Fibroblast of skin of scalp (primary cell): ENCODE measurements around the gene IL17RD.

Experiments
- DNase-seq: peaks from one replicate; pipeline ENCODE4 v3.0.0-alpha.2; 2013

The IL17RD gene

DNA sequence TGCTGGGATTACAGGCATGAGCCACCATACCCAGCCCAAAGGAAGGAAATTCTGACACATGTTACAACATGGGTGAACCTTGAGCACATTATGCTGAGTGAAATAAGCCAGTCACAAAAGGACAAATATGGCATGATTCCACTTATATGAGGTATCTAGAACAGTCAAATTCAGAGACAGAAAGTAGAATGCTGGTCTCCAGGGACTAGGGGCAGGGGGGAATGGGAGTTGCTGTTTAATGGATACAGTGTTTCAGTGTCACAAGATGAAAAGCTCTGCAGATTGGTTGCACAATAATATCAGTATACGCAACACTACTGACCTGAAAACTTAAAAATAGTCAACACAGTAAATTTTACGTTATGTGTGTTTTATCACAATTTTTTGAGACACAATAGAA is 100.6 kb downstream of the IL17RD start:
- no peak for DNase-seq

DNA sequence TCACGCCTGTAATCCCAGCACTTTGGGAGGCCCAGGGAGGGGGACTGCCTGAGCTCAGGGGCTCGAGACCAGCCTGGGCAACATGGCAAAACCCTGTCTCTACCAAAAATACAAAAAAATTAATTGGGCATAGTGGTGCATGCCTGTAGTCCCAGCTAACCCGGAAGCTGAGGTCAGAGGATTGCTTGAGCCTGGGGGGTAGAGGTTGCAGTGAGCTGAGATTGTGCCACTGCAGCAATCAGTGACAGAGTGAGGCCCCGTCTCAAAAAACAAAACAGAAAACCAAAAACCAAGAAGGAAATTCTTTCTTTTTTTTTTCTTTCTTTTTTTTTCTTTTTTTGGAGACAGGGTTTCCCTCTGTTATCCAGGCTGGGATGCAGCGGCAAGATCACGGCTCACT is 101.2 kb downstream of the IL17RD start:
- no peak for DNase-seq

DNA sequence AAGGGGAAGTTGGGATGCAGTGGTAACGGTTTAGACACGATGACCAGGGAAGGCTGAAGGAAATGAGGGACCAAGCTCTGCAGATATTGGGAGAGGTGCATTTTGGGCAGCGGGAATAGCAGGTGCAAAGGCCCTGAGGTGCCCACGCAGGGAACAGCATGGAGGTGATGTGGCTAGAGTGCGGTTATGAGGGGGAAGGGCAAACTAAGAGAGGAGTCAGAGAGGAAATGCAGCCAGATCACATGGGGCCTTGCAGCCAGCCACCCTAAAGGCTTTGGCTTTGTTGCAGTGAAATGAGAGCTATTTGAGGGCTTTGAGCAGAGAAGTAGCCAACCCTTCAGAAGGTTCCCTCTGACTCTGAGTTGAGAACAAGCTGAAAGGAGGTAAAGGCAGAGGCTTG is 102.1 kb downstream of the IL17RD start:
- no peak for DNase-seq

DNA sequence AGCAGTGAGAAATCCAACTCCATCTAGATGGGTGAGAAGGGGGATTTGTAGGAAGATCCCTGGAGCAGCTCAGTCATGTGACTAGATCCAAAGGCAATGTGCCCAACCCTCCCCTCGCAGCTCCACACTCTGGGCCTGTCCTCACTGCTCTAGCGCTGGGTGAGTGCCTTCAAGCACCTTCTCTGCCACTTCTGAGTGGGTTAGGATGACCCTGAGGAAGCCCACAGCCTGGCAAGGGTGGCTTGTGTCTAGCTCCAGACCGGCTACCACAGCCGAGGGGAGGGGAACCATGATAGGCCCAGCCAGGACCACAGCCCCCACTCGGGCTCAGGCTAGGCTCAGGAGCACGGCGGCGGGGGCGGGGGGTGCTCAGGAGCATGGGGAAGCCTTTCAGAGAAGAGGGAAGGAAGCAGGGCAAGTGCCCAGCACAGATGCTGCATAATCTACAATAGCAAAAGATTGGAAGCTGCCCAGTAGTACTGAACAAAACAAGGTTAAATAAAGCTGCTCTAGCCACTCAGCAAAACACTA is 103.0 kb downstream of the IL17RD start:
- DNase-seq: no peak

DNA sequence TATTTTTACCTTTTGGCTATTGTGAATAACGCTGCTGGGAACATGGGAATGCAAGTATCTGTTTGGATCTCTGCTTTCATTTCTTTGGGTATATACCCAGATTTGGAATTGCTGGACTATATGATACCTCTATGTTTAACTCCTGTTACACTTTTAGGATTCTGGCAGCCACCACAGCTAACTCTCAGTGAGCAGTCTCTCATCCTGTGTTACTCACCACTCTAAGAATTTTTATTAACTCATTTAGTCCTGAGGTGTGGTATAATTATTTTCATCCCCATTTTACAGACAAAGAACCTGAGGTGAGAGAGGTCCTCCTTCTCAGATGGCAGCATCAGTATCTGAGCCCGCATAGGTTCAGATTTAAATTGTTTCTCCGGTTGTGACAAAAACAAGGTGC is 103.6 kb downstream of the IL17RD start:
- no peak for DNase-seq

DNA sequence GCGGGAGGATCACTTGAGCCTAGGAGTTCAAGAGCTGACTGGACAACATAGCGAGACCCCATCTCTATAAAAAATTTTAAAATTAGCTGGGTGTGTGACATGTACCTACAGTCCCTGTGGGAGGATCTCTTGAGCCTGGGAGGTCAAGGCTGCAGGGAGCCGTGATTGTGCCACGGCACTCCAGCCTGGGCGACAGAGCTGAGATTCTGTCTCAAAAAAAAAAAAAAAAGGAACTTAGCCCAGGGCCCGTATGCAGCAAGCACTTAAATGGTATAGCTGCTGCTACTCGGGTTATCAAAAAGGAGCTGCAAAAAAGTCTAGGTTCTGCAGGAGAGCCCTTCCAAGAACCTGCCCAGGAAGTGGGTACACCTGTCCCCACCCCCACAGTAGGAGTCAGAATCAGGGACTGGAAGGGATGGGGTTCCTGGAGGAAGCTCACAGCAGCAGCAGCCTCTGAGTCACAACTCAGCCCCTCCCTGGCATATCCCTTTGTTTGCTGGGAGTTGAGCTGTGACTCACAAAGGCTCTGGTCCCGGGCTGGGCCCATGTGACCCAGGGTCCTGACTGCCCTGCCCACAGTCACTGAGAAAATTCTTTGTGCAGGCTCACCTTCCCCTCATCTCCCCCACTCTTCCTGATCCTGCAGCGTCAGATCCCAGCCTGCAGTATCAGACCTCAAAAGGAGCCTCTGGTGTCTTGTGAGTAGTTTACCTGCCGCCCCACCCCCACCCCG is 104.9 kb downstream of the IL17RD start, which contains the start of gene SPATA12:
SPATA12 (plus strand) TSS at position 576 of the 733 bp plus-strand sequence. CDS start 13,031 bp downstream, outside the sequence.
- DNase-seq: peak; percentile 75

DNA sequence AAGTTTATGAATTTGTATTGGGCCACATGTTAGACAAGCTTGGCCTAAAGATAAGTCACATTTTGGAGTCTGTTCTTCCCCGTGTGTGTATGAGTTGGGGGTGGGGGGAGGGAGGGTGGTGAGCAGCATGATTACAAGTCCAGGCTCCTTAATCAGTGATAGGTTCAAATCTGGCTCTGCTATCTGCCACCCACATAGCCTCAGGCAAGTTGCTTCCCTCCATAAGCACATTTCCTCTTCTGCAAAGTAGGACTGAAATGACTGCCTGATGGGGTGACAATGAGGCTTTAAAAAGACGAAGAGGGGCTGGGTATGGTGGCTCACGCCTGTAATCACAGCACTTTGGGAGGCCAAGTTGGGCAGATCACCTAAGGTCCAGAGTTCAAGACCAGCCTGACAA is 105.7 kb downstream of the IL17RD start:
- no peak for DNase-seq

DNA sequence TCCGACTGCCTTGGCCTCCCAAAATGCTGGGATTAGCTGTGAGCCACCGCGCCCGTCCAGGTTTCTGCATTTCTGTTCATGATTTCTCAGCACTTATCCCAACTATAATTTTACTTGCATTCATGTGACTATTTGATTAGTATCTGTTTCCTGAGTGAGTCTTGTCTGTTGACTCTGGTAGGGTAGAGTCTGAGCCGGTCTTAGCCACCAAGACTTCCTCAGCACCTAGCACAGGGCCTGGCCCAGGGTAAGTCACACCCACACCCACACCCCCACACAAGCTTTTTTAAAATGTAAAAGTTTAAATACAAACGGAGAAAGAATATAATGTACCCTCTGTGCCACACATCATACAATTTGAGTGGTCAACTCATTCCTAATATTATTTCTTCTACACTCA is 107.8 kb downstream of the IL17RD start:
- DNase-seq: no peak

DNA sequence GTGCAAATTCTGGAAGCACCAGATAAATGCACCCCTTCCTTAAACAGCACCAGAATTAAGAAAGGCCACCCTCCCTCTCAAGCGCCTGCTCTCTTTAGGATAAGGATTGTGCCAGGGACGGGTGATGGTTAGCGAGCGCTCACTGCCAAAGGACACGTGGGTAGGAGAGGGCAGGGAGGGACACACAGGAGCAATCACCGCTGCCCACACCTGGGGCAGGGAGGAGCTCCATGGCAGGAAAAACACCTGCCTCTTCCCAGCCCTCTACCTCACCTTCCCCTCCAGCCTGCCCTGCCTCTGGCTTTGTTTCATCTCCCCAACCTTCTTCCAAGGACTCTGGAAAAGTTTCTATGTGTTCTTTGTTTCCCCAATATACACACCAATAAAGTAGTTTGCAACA is 112.0 kb downstream of the IL17RD start:
- DNase-seq: no peak

DNA sequence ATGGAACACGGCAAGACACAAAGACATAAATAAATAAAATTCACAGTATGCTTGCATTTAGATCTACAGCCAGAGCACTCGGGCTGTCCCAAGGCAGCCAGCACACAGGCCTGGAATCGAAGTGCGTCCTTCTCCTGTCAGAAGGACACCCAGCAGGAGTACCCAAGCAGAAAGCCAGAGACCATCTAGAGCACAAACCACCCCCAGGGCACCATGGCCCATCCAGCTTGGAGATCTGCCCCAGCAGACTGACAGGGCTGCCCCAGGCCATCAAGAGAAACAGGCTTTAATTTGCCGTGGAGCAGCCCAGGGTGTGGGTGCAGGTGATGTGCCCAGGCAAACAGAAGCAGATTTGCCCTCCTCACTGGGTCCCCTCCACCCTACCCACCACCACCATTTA is 112.5 kb downstream of the IL17RD start:
- DNase-seq: no peak

DNA sequence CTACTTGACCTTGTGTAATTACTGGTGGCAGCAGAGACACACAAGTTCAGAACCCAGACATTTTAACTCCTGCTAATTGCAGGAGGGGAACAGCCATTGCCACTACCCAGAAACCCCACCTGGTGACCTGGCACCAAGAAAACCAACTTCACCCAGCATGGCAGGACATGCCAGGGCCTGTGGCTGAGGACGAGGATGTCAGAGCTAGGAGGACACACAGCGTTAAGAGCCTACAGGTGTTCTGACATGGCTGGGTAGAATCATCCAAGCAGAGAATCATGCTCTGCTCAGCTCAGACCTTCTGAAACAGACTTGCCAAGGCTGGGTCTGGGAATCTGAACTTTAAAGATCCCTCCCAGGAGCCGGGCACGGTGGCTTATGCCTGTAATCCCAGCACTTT is 116.4 kb downstream of the IL17RD start:
- no peak for DNase-seq

DNA sequence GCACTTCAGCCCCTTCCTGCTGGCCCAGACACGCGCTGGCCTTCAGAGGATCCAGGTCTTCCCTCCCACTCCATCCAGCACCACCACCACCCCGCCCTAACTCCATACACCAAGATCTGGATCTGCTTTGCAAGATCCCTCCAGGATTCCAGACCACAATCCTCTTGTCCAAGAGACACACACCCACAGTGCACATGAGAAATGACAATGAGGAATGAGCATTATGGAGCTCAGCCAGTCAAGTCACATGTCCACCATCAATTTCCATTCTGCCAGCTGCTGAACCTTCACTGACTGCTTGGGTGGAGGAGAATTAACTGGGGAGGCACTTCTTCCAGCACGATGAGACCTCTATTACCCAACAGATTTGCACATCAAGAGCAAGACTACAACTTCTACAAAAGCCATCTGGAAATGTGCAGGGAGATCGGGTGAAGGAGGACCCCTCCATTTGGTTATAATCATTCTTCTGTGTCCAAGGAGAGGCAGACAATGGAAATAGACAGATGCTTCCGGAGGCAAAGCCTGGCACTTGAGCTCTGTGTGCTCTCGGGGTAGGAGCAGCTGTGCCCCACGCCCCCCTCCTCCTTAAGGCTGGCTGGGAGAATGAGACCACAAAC is 117.0 kb downstream of the IL17RD start:
- DNase-seq: peak; percentile 44

DNA sequence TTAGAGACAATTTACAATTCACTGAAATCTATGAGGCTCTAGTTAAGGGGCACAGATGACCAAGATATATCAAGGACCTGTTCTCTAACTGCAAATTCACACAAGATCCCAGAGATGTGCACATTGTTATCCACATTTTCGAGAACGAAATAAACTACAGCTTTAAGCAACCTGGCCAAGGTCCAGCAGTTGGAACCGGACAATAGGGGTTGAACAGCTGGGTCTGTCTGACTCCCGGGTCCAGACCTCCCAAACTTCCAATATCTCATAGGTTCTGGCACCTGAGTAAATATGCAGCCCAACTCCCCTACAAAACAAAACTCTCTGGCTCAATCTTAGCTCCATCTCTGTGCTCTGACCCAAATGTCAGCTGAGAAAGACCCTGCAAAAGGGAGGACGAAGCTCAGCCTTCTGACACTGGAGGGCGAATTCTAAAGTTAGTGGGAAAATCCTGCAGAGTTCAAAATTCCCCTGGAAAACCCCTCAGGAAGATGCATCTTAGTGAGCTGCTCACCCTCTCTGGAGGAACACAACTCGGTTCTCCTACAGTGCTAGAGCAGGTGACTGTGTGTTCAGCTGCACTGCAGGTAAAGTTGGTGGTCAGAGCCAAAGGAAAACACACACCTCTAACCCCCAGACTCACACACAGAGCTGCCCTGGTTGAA is 118.9 kb downstream of the IL17RD start:
- no peak for DNase-seq

DNA sequence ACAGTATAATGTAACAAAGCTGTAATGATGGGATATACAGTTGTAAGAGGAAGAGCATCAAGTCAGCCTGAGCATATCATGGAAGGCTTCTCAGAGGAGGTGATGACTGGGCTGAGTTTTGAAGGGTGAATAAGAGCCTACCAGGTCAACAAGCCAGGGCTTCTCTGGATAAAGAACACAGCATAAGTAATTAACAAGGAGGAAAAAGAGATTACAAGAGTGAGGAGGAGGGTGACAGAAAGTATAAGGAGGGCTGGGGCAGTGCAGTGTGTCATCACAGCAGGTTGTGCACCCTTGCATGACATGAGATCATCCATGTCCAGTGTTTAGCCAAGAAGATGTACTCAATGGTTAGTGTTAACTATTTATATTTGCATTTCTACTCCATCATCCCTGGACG is 121.6 kb downstream of the IL17RD start:
- no peak for DNase-seq

DNA sequence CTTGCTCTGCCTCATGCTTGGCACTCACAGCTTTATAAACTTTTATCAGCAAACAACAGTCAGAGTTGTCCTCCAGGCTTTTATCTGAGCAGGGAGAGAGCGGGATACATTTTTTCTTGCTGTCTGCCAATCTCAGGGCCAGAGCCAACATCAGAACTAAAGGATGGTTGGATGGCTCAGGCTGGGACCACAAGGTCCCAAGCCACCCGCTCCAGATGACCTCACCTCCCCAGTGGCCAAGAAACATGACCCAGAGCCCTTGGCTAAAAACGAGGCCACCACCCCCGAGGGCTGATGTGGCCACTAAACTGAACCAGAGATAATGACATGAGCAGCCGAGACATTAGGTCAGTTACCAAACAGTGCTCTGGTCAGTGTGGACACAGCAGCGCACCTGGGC is 123.5 kb downstream of the IL17RD start:
- no peak for DNase-seq
